Esophagus squamous epithelium (tissue), 5 donors: Measurements from ENCODE around the gene RAD9A. TPM values are rescaled to one million over a fixed set of nuclear protein-coding genes. Genes with fewer than 3 reads are reported as not detected.
A peak's percentile ranks its signal among the peaks of the same experiment; 100 is the strongest.

Experiments
- DNase-seq: peaks from one replicate; lab custom pipeline; 2025; lab: John Stamatoyannopoulos, UW
- H3K27ac ChIP-seq, 4 donors: fragments of 200-600 bp; sonication (generic); one replicate each; pipeline ENCODE4 v1.5.1; 2016 to 2019; ENCODE audit warnings: mild to moderate bottlenecking in 1 of 4
- H3K27me3 ChIP-seq, 4 donors: fragments of 200-600 bp; sonication (generic); 1 replicate in 3 of 4; 2 replicates in 1 of 4; pipeline versions ENCODE4 v1.5.1 to v1.6.0; 2017 to 2021; ENCODE audit warnings: antibody characterized with exemption in 1 of 4
- H3K36me3 ChIP-seq, 3 donors: fragments of 200-600 bp; sonication (generic); one replicate each; pipeline ENCODE4 v1.5.1; 2016 to 2019
- H3K4me1 ChIP-seq, 3 donors: fragments of 200-600 bp; sonication (generic); one replicate each; pipeline ENCODE4 v1.5.1; 2017 to 2019
- H3K4me3 ChIP-seq, 4 donors: fragments of 200-600 bp; sonication (generic); 1 replicate in 3 of 4; 2 replicates in 1 of 4; pipeline ENCODE4 v1.5.1; 2016 to 2019; ENCODE audit warnings: mild to moderate bottlenecking in 2 of 4, moderate library complexity in 1 of 4
- H3K9me3 ChIP-seq, 3 donors: fragments of 200-600 bp; sonication (generic); one replicate each; pipeline ENCODE4 v1.5.1; 2016 to 2019
- CTCF ChIP-seq, 6 experiments: fragments of 450-650 bp in 4 of 6; fragments of 200-600 bp in 2 of 6; sonication (generic) in 2 of 6; IDR thresholded peaks; one replicate each; pipeline ENCODE4 v1.5.1; 2016 to 2019; ENCODE audit warnings: antibody characterized with exemption in 6 of 6, mild to moderate bottlenecking in 4 of 6, moderate library complexity in 4 of 6
- POLR2A ChIP-seq, 4 donors: fragments of 450-650 bp; IDR thresholded peaks; one replicate each; pipeline ENCODE4 v1.6.1; 2017; ENCODE audit warnings: antibody characterized with exemption in 4 of 4, mild to moderate bottlenecking in 4 of 4, moderate library complexity in 3 of 4
- WGBS, 2 donors: methylation state at CpG; one replicate each; pipeline ENCODE4 v1.1.5; 2018; 5-methylcytosine and 5-hydroxymethylcytosine counted together
- intact Hi-C: fragments of 100-400 bp; cut with DNase I; formaldehyde crosslinking; loops from one replicate; pipeline ENCODE4 v1.15.0; 2022
- total RNA-seq, 4 donors: library from RNA; depleted of rRNA; stranded (reverse); fragments of >200 nt; gene quantifications; one replicate each; pipeline ENCODE4 v1.1.0, GENCODE V29; 2016
- donor health status: DM: yes; HTN: yes; CAD: no.

The RAD9A gene
- total RNA-seq, 4 donors from 2014 or later = 10.6 to 18.3 (median 12.7) TPM

- Histone ChIP-seq H3K27ac (no peak overlapping the region), H3K9me3 (no peaks in the 10 kb centered on the region), H3K4me1 (peaks cover 20 to 62% (median 29%) of the 10 kb centered on the region in 3 donors), H3K4me3 (no peak overlapping the region), H3K27me3 (peaks cover 0 to 54% (median 0%) of the 10 kb centered on the region in 4 donors), H3K36me3 (no peaks in the 10 kb centered on the region)
- intact Hi-C loops = no loop called here
- 67 to 72% methylated on average over 1 to 2 of the region's 2 CpGs for WGBS, 2 donors
- TF ChIP-seq CTCF (IDR thresholded peaks at IDR 0.05) (no peak), POLR2A (IDR thresholded peaks at IDR 0.05) (no peak)
- DNase-seq = no peak
These were observed 21.6 kb downstream of the RAD9A start for GRCh38 chr11:67413266-67413849.

GRCh38 chr11:67415501-67416304, 23.9 kb downstream of the RAD9A start, which contains the start of gene CARNS1:
TSS of gene CARNS1 (plus strand) at chr11:67415678. CDS start at chr11:67416200, 522 bp downstream.
- intact Hi-C loops = no loop called here
- 0% methylated on average over 12 of the region's 67 CpGs; no CpG with 5 or more reads in 1 of the 2 donors for WGBS, 2 donors
- Histone ChIP-seq H3K36me3 (no peaks in the 10 kb centered on the region), H3K4me1 (peaks cover 40 to 67% (median 49%) of the 10 kb centered on the region in 3 donors), H3K27ac (peak within 1 kb of the TSS; percentile 0 to 78 (median 40)), H3K4me3 (peak within 1 kb of the TSS; percentile 16 to 62 (median 36)), H3K9me3 (no peaks in the 10 kb centered on the region), H3K27me3 (peaks cover 0 to 30% (median 0%) of the 10 kb centered on the region in 4 donors)
- no peak for TF ChIP-seq POLR2A (IDR thresholded peaks at IDR 0.05)
- TF ChIP-seq CTCF (IDR thresholded peaks at IDR 0.05) = no peak
- no peak for DNase-seq

GRCh38 chr11:67416416-67417335, 24.9 kb downstream of the RAD9A start:
- Histone ChIP-seq H3K4me1 (peaks cover 42 to 73% (median 52%) of the 10 kb centered on the region in 3 donors), H3K4me3 (no peak overlapping the region), H3K36me3 (no peaks in the 10 kb centered on the region), H3K27ac (peak overlapping the region; percentile 31 to 78 (median 60)), H3K9me3 (no peaks in the 10 kb centered on the region), H3K27me3 (peaks cover 0 to 21% (median 0%) of the 10 kb centered on the region in 4 donors)
- WGBS, 2 donors = 35 to 43% methylated on average over 4 to 5 of the region's 21 CpGs
- DNase-seq = no peak
- TF ChIP-seq POLR2A (IDR thresholded peaks at IDR 0.05) (no peak), CTCF (IDR thresholded peaks at IDR 0.05) (no peak)
- intact Hi-C loops = no loop called here

GRCh38 chr11:67417425-67417824, 25.6 kb downstream of the RAD9A start:
- 55% methylated on average over 4 of the region's 12 CpGs; no CpG with 5 or more reads in 1 of the 2 donors for WGBS, 2 donors
- no peak for DNase-seq
- Histone ChIP-seq H3K4me3 (no peak overlapping the region), H3K27me3 (peaks cover 0 to 13% (median 0%) of the 10 kb centered on the region in 4 donors), H3K9me3 (no peaks in the 10 kb centered on the region), H3K36me3 (no peaks in the 10 kb centered on the region), H3K4me1 (peaks cover 42 to 75% (median 52%) of the 10 kb centered on the region in 3 donors), H3K27ac (peak overlapping the region; percentile 31 to 78 (median 60))
- intact Hi-C loops = no loop called here
- no peak for TF ChIP-seq CTCF (IDR thresholded peaks at IDR 0.05)
- TF ChIP-seq POLR2A (IDR thresholded peaks at IDR 0.05) = no peak
